Naive thymus-derived CD4-positive, alpha-beta T cell (primary cell): ENCODE results near the gene MAP2K1. TPM values are rescaled to one million over a fixed set of nuclear protein-coding genes. Genes with fewer than 3 reads are reported as not detected.

ENCODE experiments used
- ATAC-seq: fragments of 150-1000 bp; cut with Tn5 transposase; 2 replicates; pipeline ENCODE4 v1.10.0; 2021; ENCODE audit warnings: mild to moderate bottlenecking, moderate library complexity
- CTCF ChIA-PET: fragments of 350-600 bp; sonication (Branson Sonifier 250); formaldehyde crosslinking; loops from one replicate; lab custom pipeline; 2021; ENCODE audit warnings: antibody characterized with exemption; lab: Charles Lee
- POLR2A ChIA-PET: fragments of 350-600 bp; sonication (Branson Sonifier 250); formaldehyde crosslinking; loops from one replicate; lab custom pipeline; 2021; ENCODE audit warnings: antibody characterized with exemption, inconsistent platforms; lab: Charles Lee
- DNase-seq, 9 donors: peaks; one replicate each; pipeline versions ENCODE4 v3.0.0 to v3.0.0-alpha.2; 2020 to 2022; ENCODE audit warnings: mixed read lengths in 1 of 9
- H3K27ac ChIP-seq: one replicate; pipeline ENCODE4 v1.7.0; 2013; ENCODE audit warnings: mild to moderate bottlenecking, low read depth, low read length, moderate library complexity
- H3K27me3 ChIP-seq, 2 donors: one replicate each; pipeline ENCODE4 v1.7.0; 2013; ENCODE audit warnings: low read length in 2 of 2, mild to moderate bottlenecking in 2 of 2, moderate library complexity in 2 of 2; ENCODE audit not compliant: control insufficient read depth in 2 of 2, insufficient read depth in 2 of 2
- H3K36me3 ChIP-seq, 3 experiments: 1 replicate in 2 of 3; 2 replicates in 1 of 3; pipeline ENCODE4 v1.7.0; 2013; ENCODE audit warnings: low read length in 3 of 3, mild to moderate bottlenecking in 3 of 3, moderate library complexity in 1 of 3; ENCODE audit not compliant: insufficient read depth in 3 of 3, control insufficient read depth in 2 of 3
- H3K4me1 ChIP-seq, 2 donors: one replicate each; pipeline ENCODE4 v1.7.0; 2013; ENCODE audit warnings: low read length in 2 of 2, mild to moderate bottlenecking in 2 of 2, moderate library complexity in 1 of 2; ENCODE audit not compliant: control insufficient read depth in 2 of 2, insufficient read depth in 2 of 2
- H3K4me3 ChIP-seq: 2 replicates; pipeline ENCODE4 v1.7.0; 2013; ENCODE audit warnings: mild to moderate bottlenecking, low read length
- H3K9me3 ChIP-seq, 3 experiments: 1 replicate in 2 of 3; 2 replicates in 1 of 3; pipeline ENCODE4 v1.7.0; 2013; ENCODE audit warnings: low read length in 3 of 3; ENCODE audit not compliant: control insufficient read depth in 2 of 3
- H3K27ac Mint-ChIP-seq, 9 donors: one replicate each; pipeline ENCODE4 v1.8.0; 2020 to 2022; ENCODE audit warnings: mixed read lengths in 9 of 9, mild to moderate bottlenecking in 8 of 9, moderate library complexity in 5 of 9, inconsistent platforms in 2 of 9
- H3K27me3 Mint-ChIP-seq, 5 donors: one replicate each; pipeline ENCODE4 v1.8.0; 2021 to 2022; ENCODE audit warnings: mixed read lengths in 5 of 5, mild to moderate bottlenecking in 1 of 5
- H3K36me3 Mint-ChIP-seq, 5 donors: one replicate each; pipeline ENCODE4 v1.8.0; 2020 to 2022; ENCODE audit warnings: mixed read lengths in 5 of 5, mild to moderate bottlenecking in 3 of 5, inconsistent platforms in 1 of 5
- H3K4me1 Mint-ChIP-seq, 7 donors: one replicate each; pipeline ENCODE4 v1.8.0; 2020 to 2022; ENCODE audit warnings: mixed read lengths in 7 of 7, mild to moderate bottlenecking in 3 of 7, inconsistent platforms in 1 of 7
- H3K4me3 Mint-ChIP-seq, 10 donors: one replicate each; pipeline ENCODE4 v1.8.0; 2020 to 2022; ENCODE audit warnings: mild to moderate bottlenecking in 10 of 10, mixed read lengths in 10 of 10, moderate library complexity in 6 of 10, inconsistent platforms in 2 of 10
- H3K9me3 Mint-ChIP-seq, 11 donors: one replicate each; pipeline ENCODE4 v1.8.0; 2020 to 2022; ENCODE audit warnings: mixed read lengths in 11 of 11, mild to moderate bottlenecking in 4 of 11, inconsistent platforms in 1 of 11, moderate library complexity in 1 of 11
- intact Hi-C, 2 donors: fragments of 100-400 bp; cut with micrococcal nuclease; formaldehyde crosslinking; loops; one replicate each; pipeline ENCODE4 v1.15.1; 2023
- polyA plus RNA-seq, 2 donors: library from polyadenylated mRNA; unstranded; fragments of 300-500 nt; fragmentation: Illumina TruSeq; gene quantifications; one replicate each; pipeline ENCODE4 v1.2.3, GENCODE V29; 2021
- total RNA-seq, 6 experiments: library from RNA in 5 of 6; stranded (reverse) in 5 of 6; gene quantifications; 1 replicate in 5 of 6; 2 replicates in 1 of 6; pipeline ENCODE4 v1.2.3 and lab custom pipeline; 2021 to 2026

Gene MAP2K1
- total and polyA plus RNA-seq, 7 experiments from 2014 or later: 37.2 to 97.2 (median 46.9) TPM

DNA sequence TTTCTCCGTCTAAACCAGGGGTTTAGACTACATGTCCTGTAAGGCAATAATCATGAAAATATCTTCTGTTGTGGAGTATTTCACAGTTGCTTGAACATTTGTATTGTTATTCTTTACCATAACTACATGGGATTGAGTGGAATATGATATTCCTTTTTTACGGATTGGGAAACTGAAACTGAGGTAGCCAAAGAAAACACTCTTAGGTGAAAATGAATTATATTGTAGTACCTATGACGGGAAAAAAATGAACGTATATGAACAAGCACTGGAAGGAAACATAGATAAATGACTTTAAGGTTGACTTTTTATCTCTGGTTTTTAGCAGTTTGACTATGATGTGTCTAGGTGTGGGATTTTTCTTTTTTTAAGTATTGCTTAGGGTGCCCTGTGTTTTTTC lies 35.6 kb downstream of the MAP2K1 start:
- Mint-ChIP-seq H3K4me1 (peaks cover 44 to 71% (median 59%) of the 10 kb centered on the region in 7 donors), H3K36me3 (peaks cover 4 to 31% (median 10%) of the 10 kb centered on the region in 5 donors), H3K27me3 (no peaks in the 10 kb centered on the region), H3K4me3 (peak overlapping the region in 4 of 10 donors; percentile 11 to 43 (median 20)), H3K9me3 (peaks cover 0 to 11% (median 2%) of the 10 kb centered on the region in 11 donors), H3K27ac (peak overlapping the region in 5 of 9 donors; percentile 0 to 47 (median 16))
- H3K9me3 ChIP-seq: no peaks in the 10 kb centered on the region
- ChIA-PET CTCF (no interaction called here), POLR2A (no interaction called here)
- DNase-seq (no peak), ATAC-seq (no peak)
- H3K27me3 ChIP-seq: no peaks in the 10 kb centered on the region
- intact Hi-C loops: loop anchor here in 1 of 2 donors (5.0 kb wide), 1 partner anchor 35 kb away; the partner anchor contains the start of gene MAP2K1
- H3K4me1 ChIP-seq: peaks cover 0 to 6% of the 10 kb centered on the region in 2 donors
- no peaks in the 10 kb centered on the region for H3K36me3 ChIP-seq
- no peak overlapping the region for H3K27ac ChIP-seq
- H3K4me3 ChIP-seq: no peak overlapping the region

DNA sequence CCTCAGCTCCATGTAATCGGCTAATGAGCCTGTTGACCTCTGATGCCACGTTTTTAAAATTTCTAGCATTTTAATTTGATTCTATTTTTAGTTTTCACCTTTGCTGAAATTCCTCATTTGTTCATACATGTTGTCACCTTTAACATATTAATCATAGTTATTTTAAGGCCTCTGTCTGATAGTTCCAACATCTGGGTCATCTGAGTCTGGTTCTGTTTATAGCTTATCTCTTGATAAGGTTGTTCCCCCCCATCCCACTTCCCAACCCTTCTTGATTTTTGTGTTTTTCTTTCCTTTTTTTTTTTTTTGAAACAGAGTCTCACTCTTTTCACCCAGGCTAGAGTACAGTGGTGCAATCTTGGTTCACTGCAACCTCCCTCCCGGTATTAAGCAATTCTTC lies 36.4 kb downstream of the MAP2K1 start:
- Histone ChIP-seq H3K27ac (no peak overlapping the region), H3K4me1 (peaks cover 0 to 6% of the 10 kb centered on the region in 2 donors), H3K9me3 (no peaks in the 10 kb centered on the region), H3K36me3 (no peaks in the 10 kb centered on the region), H3K4me3 (no peak overlapping the region), H3K27me3 (no peaks in the 10 kb centered on the region)
- intact Hi-C loops: loop anchor here in 1 of 2 donors (5.0 kb wide), 1 partner anchor 36 kb away; the partner anchor contains the start of gene MAP2K1
- DNase-seq (no peak), ATAC-seq (no peak)
- Mint-ChIP-seq H3K36me3 (peaks cover 4 to 31% (median 10%) of the 10 kb centered on the region in 5 donors), H3K4me1 (peaks cover 36 to 66% (median 55%) of the 10 kb centered on the region in 7 donors), H3K9me3 (peaks cover 0 to 11% (median 2%) of the 10 kb centered on the region in 11 donors), H3K27ac (no peak overlapping the region), H3K27me3 (no peaks in the 10 kb centered on the region), H3K4me3 (peak overlapping the region in 1 of 10 donors; percentile 11)
- POLR2A ChIA-PET: no interaction called here
- CTCF ChIA-PET: interaction anchor here (1.2 kb wide), 1 partner anchor 20 kb away, joined by 3 read pairs; no protein-coding TSS in a partner anchor

DNA sequence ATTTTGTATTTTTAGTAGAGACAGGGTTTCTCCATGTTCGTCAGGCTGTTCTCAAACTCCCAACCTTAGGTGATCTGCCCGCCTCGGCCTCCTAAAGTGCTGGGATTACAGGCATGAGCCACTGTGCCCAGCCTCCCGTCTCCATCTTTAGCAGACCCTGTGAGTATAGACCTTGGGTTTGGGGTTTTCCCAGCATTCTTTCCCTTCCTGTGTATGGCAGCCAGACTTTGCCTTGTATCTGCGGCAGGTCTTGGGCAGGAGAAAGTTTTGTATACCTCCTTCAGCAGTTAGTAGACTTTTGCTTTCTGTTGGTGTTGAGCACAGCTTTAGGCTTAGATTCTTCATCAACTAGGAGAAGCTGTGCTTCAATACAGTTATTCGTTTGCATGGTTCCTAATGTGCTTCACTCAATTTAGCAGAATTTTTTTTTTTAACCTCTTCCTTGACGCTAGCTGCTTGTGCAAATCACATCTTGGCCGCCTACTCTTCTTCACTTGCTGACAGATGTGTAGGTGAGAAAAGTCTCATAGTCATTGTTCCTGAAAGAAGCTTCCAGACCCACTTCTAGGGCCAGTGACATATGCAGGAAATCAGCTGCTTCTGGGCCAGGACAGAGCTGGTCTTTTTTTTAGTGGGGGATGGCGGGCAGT lies 38.4 kb downstream of the MAP2K1 start:
- no peak for DNase-seq
- Mint-ChIP-seq H3K4me1 (peaks cover 41 to 72% (median 61%) of the 10 kb centered on the region in 7 donors), H3K36me3 (peaks cover 4 to 33% (median 15%) of the 10 kb centered on the region in 5 donors), H3K4me3 (peak overlapping the region; percentile 27 to 58 (median 52)), H3K27me3 (no peaks in the 10 kb centered on the region), H3K9me3 (peaks cover 0 to 11% (median 2%) of the 10 kb centered on the region in 11 donors), H3K27ac (peak overlapping the region; percentile 11 to 83 (median 64))
- CTCF ChIA-PET: interaction anchor here (1.0 to 1.2 kb wide), 2 partner anchors 14 to 40 kb away, joined by 4 to 6 read pairs; no protein-coding TSS in a partner anchor
- Histone ChIP-seq H3K4me1 (peaks cover 0 to 11% of the 10 kb centered on the region in 2 donors), H3K27me3 (no peaks in the 10 kb centered on the region), H3K36me3 (no peaks in the 10 kb centered on the region), H3K27ac (no peak overlapping the region), H3K4me3 (no peak overlapping the region), H3K9me3 (no peaks in the 10 kb centered on the region)
- intact Hi-C loops: loop anchor here in 1 of 2 donors (5.0 kb wide), 1 partner anchor 38 kb away; the partner anchor contains the start of gene MAP2K1
- ATAC-seq: no peak
- POLR2A ChIA-PET: interaction anchor here (0.6 kb wide), 1 partner anchor 1728 kb away, joined by 3 read pairs; no protein-coding TSS in a partner anchor

DNA sequence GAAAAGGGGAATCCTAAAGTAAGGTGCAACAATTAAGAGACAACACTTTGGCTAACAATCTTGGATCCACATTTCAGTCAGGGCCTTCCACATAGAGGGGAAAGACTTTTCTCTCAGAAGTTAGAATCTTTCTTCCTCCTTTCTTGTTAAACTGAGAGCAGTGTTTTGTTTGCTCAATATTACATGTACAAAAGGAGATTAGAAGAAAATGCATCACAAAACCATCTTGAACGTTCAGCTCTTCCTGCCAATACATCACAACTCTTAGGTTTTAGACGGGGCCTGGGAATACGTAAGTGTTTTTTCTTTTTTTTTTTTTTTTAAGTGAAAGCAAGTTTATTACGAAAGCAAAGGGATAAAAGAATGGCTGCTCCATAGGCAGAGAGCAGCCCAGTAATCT lies 39.1 kb downstream of the MAP2K1 start:
- Mint-ChIP-seq H3K36me3 (peaks cover 4 to 33% (median 15%) of the 10 kb centered on the region in 5 donors), H3K9me3 (peaks cover 0 to 11% (median 2%) of the 10 kb centered on the region in 11 donors), H3K4me3 (peak overlapping the region; percentile 8 to 53 (median 50)), H3K27me3 (no peaks in the 10 kb centered on the region), H3K4me1 (peaks cover 46 to 79% (median 69%) of the 10 kb centered on the region in 7 donors), H3K27ac (peak overlapping the region in 8 of 9 donors; percentile 11 to 83 (median 63))
- intact Hi-C loops: no loop called here
- Histone ChIP-seq H3K9me3 (no peaks in the 10 kb centered on the region), H3K4me3 (no peak overlapping the region), H3K27me3 (no peaks in the 10 kb centered on the region), H3K27ac (no peak overlapping the region), H3K36me3 (no peaks in the 10 kb centered on the region), H3K4me1 (peaks cover 0 to 13% of the 10 kb centered on the region in 2 donors)
- ChIA-PET POLR2A (no interaction called here), CTCF (no interaction called here)
- ATAC-seq (no peak), DNase-seq (no peak)

DNA sequence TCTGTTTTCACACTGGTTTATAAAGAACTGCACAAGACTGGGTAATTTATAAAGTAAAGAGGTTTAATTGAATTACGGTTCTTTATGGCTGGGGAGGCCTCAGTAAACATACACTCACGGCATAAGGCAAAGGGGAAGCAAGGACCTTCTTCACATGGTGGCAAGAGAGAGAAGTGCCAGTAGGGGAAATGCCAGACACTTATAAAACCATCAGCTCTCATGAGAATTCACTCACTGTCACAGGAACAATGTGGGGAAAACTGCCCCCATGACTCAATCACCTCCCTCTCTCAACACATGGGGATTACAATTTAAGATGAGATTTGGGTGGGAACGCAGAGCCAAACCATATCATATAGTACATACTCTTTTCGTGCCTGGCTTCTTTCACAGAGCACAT lies 42.4 kb downstream of the MAP2K1 start:
- intact Hi-C loops: no loop called here
- Mint-ChIP-seq H3K9me3 (peaks cover 0 to 10% (median 0%) of the 10 kb centered on the region in 11 donors), H3K27me3 (no peaks in the 10 kb centered on the region), H3K4me3 (no peak overlapping the region), H3K36me3 (peaks cover 4 to 23% (median 15%) of the 10 kb centered on the region in 5 donors), H3K27ac (peak overlapping the region in 1 of 9 donors; percentile 10), H3K4me1 (peaks cover 54 to 88% (median 81%) of the 10 kb centered on the region in 7 donors)
- no peaks in the 10 kb centered on the region for H3K36me3 ChIP-seq
- H3K27me3 ChIP-seq: no peaks in the 10 kb centered on the region
- ATAC-seq (peak; percentile 27), DNase-seq (no peak)
- peaks cover 0 to 13% of the 10 kb centered on the region in 2 donors for H3K4me1 ChIP-seq
- ChIA-PET POLR2A (no interaction called here), CTCF (no interaction called here)
- H3K27ac ChIP-seq: no peak overlapping the region
- H3K4me3 ChIP-seq: no peak overlapping the region
- no peaks in the 10 kb centered on the region for H3K9me3 ChIP-seq

DNA sequence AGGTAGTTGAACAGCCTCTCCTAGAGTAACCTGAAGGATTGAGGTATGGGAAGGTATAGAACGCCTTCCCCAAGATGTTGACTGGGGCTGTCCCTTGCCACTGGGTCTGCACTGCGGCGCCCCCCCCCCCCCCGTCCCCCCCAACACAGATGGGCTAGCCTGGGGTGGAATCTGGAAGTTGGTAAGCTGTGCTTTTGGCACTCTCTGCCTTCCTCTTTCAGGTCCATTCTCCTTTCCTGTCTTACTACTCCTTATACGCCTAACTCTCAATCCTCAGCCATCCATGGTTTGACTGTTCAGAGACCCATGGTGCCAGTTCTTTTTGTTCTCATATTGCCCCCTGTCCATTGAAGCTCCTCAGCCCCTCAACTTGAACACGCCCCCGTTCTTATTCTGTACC lies 42.8 kb downstream of the MAP2K1 start:
- CTCF ChIA-PET: no interaction called here
- no peaks in the 10 kb centered on the region for H3K9me3 ChIP-seq
- Mint-ChIP-seq H3K36me3 (peaks cover 4 to 19% (median 15%) of the 10 kb centered on the region in 5 donors), H3K4me1 (peaks cover 54 to 85% (median 81%) of the 10 kb centered on the region in 7 donors), H3K27me3 (no peaks in the 10 kb centered on the region), H3K27ac (peak overlapping the region in 3 of 9 donors; percentile 48 to 58 (median 56)), H3K4me3 (no peak overlapping the region), H3K9me3 (peaks cover 0 to 7% (median 0%) of the 10 kb centered on the region in 11 donors)
- peaks cover 0 to 13% of the 10 kb centered on the region in 2 donors for H3K4me1 ChIP-seq
- H3K36me3 ChIP-seq: no peaks in the 10 kb centered on the region
- POLR2A ChIA-PET: no interaction called here
- H3K27me3 ChIP-seq: no peaks in the 10 kb centered on the region
- intact Hi-C loops: no loop called here
- H3K4me3 ChIP-seq: no peak overlapping the region
- ATAC-seq: no peak
- no peak for DNase-seq
- H3K27ac ChIP-seq: no peak overlapping the region
